ENCODE data around the gene SHROOM1. TPM values are rescaled to one million over a fixed set of nuclear protein-coding genes. Genes with fewer than 3 reads are reported as not detected.

SHROOM1 gene
- total RNA-seq, 5 donors from 2014 or later (not counting 1 experiment from before 2014, with no cell fraction given) = 0.35 to 1.1 (median 0.62) TPM; not detected in 2

- no peaks in the 10 kb centered on the region for H3K9me3 ChIP-seq
- Mint-ChIP-seq H3K27me3 (peaks cover 11 to 28% of the 10 kb centered on the region in 2 donors), H3K9me3 (no peaks in the 10 kb centered on the region), H3K36me3 (no peaks in the 10 kb centered on the region), H3K4me3 (no peak overlapping the region), H3K27ac (no peak overlapping the region), H3K4me1 (no peaks in the 10 kb centered on the region)
- DNase-seq = no peak
- no CpG with 5 or more reads among the region's 3 CpGs for WGBS (ENCODE audit: insufficient coverage)
- ChIA-PET POLR2A (interaction anchor here in 1 of 2 donors (0.6 kb wide), 1 partner anchor 34 kb away, joined by 5 read pairs; no protein-coding TSS in a partner anchor), CTCF (interaction anchor here in 1 of 2 donors (0.7 kb wide), 1 partner anchor 202 kb away, joined by 3 read pairs; no protein-coding TSS in a partner anchor)
- no peak overlapping the region for H3K27ac ChIP-seq (ENCODE audit: low read length)
- no peak overlapping the region for H3K4me3 ChIP-seq (ENCODE audit: control insufficient read depth in 1 of 2, extremely low read depth in 1 of 2, low read length in 1 of 2)
- H3K27me3 ChIP-seq (replicated peaks in 1 of 2; ENCODE audit: control insufficient read depth in 2 of 2, extremely low read depth in 1 of 2, insufficient read depth in 2 of 2, low read length in 1 of 2) = peaks cover 0 to 15% of the 10 kb centered on the region in 2 experiments
- no peaks in the 10 kb centered on the region for H3K36me3 ChIP-seq (ENCODE audit: control insufficient read depth in 2 of 2, extremely low read depth in 1 of 2, insufficient read depth in 1 of 2, low read length in 1 of 2)
- no peaks in the 10 kb centered on the region for H3K4me1 ChIP-seq (ENCODE audit: control insufficient read depth in 1 of 2, extremely low read depth in 1 of 2, insufficient read depth in 2 of 2, low read length in 2 of 2)
- ATAC-seq (replicated peaks in 1 of 4) = no peak
Measured at GRCh38 chr5:132791026-132791425, 39.4 kb downstream of the SHROOM1 start.

- peaks cover 0 to 18% of the 10 kb centered on the region in 2 experiments for H3K27me3 ChIP-seq (replicated peaks in 1 of 2; ENCODE audit: control insufficient read depth in 2 of 2, extremely low read depth in 1 of 2, insufficient read depth in 2 of 2, low read length in 1 of 2)
- no peak overlapping the region for H3K4me3 Mint-ChIP-seq
- ChIA-PET CTCF (interaction anchor here (0.7 to 0.9 kb wide), 2 partner anchors 9 to 202 kb away, joined by 3 read pairs; no protein-coding TSS in a partner anchor), POLR2A (no interaction called here)
- ATAC-seq (replicated peaks in 1 of 4) = no peak
- no peak for DNase-seq
- H3K4me1 Mint-ChIP-seq = no peaks in the 10 kb centered on the region
- H3K36me3 ChIP-seq (ENCODE audit: control insufficient read depth in 2 of 2, extremely low read depth in 1 of 2, insufficient read depth in 1 of 2, low read length in 1 of 2) = no peaks in the 10 kb centered on the region
- no peaks in the 10 kb centered on the region for H3K36me3 Mint-ChIP-seq
- no peaks in the 10 kb centered on the region for H3K9me3 ChIP-seq
- H3K4me1 ChIP-seq (ENCODE audit: control insufficient read depth in 1 of 2, extremely low read depth in 1 of 2, insufficient read depth in 2 of 2, low read length in 2 of 2) = no peaks in the 10 kb centered on the region
- peaks cover 18 to 32% of the 10 kb centered on the region in 2 donors for H3K27me3 Mint-ChIP-seq
- 100% methylated on average over 1 of the region's 2 CpGs for WGBS (ENCODE audit: insufficient coverage)
- no peak overlapping the region for H3K27ac ChIP-seq (ENCODE audit: low read length)
- H3K9me3 Mint-ChIP-seq = no peaks in the 10 kb centered on the region
- H3K4me3 ChIP-seq (ENCODE audit: control insufficient read depth in 1 of 2, extremely low read depth in 1 of 2, low read length in 1 of 2) = no peak overlapping the region
- no peak overlapping the region for H3K27ac Mint-ChIP-seq
Measured at GRCh38 chr5:132790201-132790865, 40.1 kb downstream of the SHROOM1 start.

DNA sequence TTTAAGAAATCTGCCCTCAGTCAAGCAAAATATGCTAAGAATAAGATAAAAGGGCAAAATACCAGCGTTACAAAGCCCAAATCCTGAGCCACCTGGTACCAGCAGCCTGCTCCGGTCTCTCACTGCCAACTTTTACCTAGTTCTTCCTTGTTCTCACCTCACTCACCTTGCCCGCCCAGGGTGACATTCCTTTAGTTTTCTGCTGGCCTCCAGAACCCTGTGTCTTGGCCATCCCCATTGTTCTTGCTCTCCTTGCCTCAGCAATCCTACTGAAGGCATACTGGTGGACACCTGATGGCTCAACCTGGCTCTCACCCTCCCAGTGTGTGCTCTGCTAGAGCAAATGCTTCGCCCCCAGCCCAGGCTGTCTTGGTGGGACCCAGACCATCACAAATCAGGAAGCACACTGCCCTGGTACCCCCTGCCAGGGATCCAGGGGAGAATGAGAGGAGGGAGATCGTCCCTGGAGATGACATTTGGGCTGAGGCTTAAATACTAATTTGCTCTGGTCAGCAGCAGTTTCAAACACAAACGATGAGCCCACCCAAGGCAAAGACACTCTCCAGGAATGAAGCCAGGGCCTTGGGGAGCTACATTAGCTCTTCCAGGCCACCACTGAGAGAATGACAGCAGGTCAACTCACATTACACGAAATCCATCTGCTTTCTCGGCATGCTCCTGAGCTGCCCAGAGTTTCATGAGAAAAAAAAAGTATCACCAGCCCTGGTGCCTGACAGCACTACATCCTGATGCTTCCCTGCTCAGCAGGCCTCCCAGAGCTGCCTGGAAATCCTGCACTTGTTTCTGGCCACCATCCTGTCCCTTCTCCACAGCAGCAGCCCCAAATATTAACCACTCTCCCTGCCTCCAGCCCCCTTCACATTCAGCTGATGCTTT is 41.2 kb downstream of the SHROOM1 start:
- Histone ChIP-seq H3K4me3 (ENCODE audit: control insufficient read depth in 1 of 2, extremely low read depth in 1 of 2, low read length in 1 of 2) (no peak overlapping the region), H3K27ac (ENCODE audit: low read length) (no peak overlapping the region), H3K4me1 (ENCODE audit: control insufficient read depth in 1 of 2, extremely low read depth in 1 of 2, insufficient read depth in 2 of 2, low read length in 2 of 2) (no peaks in the 10 kb centered on the region), H3K27me3 (replicated peaks in 1 of 2; ENCODE audit: control insufficient read depth in 2 of 2, extremely low read depth in 1 of 2, insufficient read depth in 2 of 2, low read length in 1 of 2) (peaks cover 0 to 21% of the 10 kb centered on the region in 2 experiments), H3K9me3 (no peaks in the 10 kb centered on the region), H3K36me3 (ENCODE audit: control insufficient read depth in 2 of 2, extremely low read depth in 1 of 2, insufficient read depth in 1 of 2, low read length in 1 of 2) (no peaks in the 10 kb centered on the region)
- ATAC-seq (replicated peaks in 1 of 4) (no peak), DNase-seq (no peak)
- CTCF ChIA-PET = interaction anchor here in 1 of 2 donors (0.6 kb wide), 1 partner anchor 12 kb away, joined by 4 read pairs; no protein-coding TSS in a partner anchor
- POLR2A ChIA-PET = no interaction called here
- WGBS (ENCODE audit: insufficient coverage) = 86% methylated on average over 6 of the region's 8 CpGs
- no peaks in the 10 kb centered on the region for H3K9me3 Mint-ChIP-seq
- no peaks in the 10 kb centered on the region for H3K4me1 Mint-ChIP-seq
- no peak overlapping the region for H3K4me3 Mint-ChIP-seq
- peaks cover 23 to 35% of the 10 kb centered on the region in 2 donors for H3K27me3 Mint-ChIP-seq
- H3K36me3 Mint-ChIP-seq = no peaks in the 10 kb centered on the region
- H3K27ac Mint-ChIP-seq = no peak overlapping the region

DNA sequence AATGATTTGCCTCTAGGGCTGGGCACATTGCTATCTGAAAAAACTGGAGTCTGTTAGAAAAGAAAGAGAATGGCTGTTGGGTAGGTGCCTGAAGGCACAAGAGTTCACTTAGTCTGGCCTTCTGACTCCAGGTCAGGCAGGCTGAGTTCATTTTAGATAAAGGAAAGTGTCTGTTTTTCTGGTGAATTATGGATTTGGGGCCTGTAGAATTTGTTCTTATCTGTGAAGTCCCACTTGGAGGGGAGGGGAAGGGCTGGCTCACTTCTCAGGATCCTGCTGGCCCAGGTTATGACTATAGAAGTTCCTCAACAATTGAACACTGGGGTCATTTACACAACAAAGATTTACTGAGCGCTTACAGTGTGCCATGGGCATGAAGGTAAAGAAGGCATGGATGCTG is 41.9 kb downstream of the SHROOM1 start:
- ChIA-PET POLR2A (no interaction called here), CTCF (no interaction called here)
- peaks cover 23 to 33% of the 10 kb centered on the region in 2 donors for H3K27me3 Mint-ChIP-seq
- no peak for ATAC-seq (replicated peaks in 1 of 4)
- DNase-seq = no peak
- H3K4me1 Mint-ChIP-seq = no peaks in the 10 kb centered on the region
- no peaks in the 10 kb centered on the region for H3K9me3 Mint-ChIP-seq
- Histone ChIP-seq H3K27ac (ENCODE audit: low read length) (no peak overlapping the region), H3K36me3 (ENCODE audit: control insufficient read depth in 2 of 2, extremely low read depth in 1 of 2, insufficient read depth in 1 of 2, low read length in 1 of 2) (no peaks in the 10 kb centered on the region), H3K4me1 (ENCODE audit: control insufficient read depth in 1 of 2, extremely low read depth in 1 of 2, insufficient read depth in 2 of 2, low read length in 2 of 2) (no peaks in the 10 kb centered on the region), H3K9me3 (no peaks in the 10 kb centered on the region), H3K4me3 (ENCODE audit: control insufficient read depth in 1 of 2, extremely low read depth in 1 of 2, low read length in 1 of 2) (no peak overlapping the region), H3K27me3 (replicated peaks in 1 of 2; ENCODE audit: control insufficient read depth in 2 of 2, extremely low read depth in 1 of 2, insufficient read depth in 2 of 2, low read length in 1 of 2) (peaks cover 0 to 29% of the 10 kb centered on the region in 2 experiments)
- no CpG with 5 or more reads among the region's 1 CpG for WGBS (ENCODE audit: insufficient coverage)
- no peak overlapping the region for H3K4me3 Mint-ChIP-seq
- no peaks in the 10 kb centered on the region for H3K36me3 Mint-ChIP-seq
- H3K27ac Mint-ChIP-seq = no peak overlapping the region

- DNase-seq = no peak
- Mint-ChIP-seq H3K9me3 (no peaks in the 10 kb centered on the region), H3K36me3 (no peaks in the 10 kb centered on the region), H3K4me1 (no peaks in the 10 kb centered on the region), H3K4me3 (no peak overlapping the region), H3K27ac (no peak overlapping the region), H3K27me3 (peaks cover 24 to 35% of the 10 kb centered on the region in 2 donors)
- no peaks in the 10 kb centered on the region for H3K9me3 ChIP-seq
- H3K4me1 ChIP-seq (ENCODE audit: control insufficient read depth in 1 of 2, extremely low read depth in 1 of 2, insufficient read depth in 2 of 2, low read length in 2 of 2) = no peaks in the 10 kb centered on the region
- no peaks in the 10 kb centered on the region for H3K36me3 ChIP-seq (ENCODE audit: control insufficient read depth in 2 of 2, extremely low read depth in 1 of 2, insufficient read depth in 1 of 2, low read length in 1 of 2)
- 80% methylated on average over 1 of the region's 1 CpG for WGBS (ENCODE audit: insufficient coverage)
- H3K27me3 ChIP-seq (replicated peaks in 1 of 2; ENCODE audit: control insufficient read depth in 2 of 2, extremely low read depth in 1 of 2, insufficient read depth in 2 of 2, low read length in 1 of 2) = peaks cover 0 to 36% of the 10 kb centered on the region in 2 experiments
- H3K4me3 ChIP-seq (ENCODE audit: control insufficient read depth in 1 of 2, extremely low read depth in 1 of 2, low read length in 1 of 2) = no peak overlapping the region
- ATAC-seq (replicated peaks in 1 of 4) = no peak
- POLR2A ChIA-PET = interaction anchor here in 1 of 2 donors (0.6 kb wide), 1 partner anchor 1131 kb away, joined by 6 read pairs; no protein-coding TSS in a partner anchor
- CTCF ChIA-PET = no interaction called here
- no peak overlapping the region for H3K27ac ChIP-seq (ENCODE audit: low read length)
Measured at GRCh38 chr5:132787076-132787475, 43.4 kb downstream of the SHROOM1 start.

GRCh38 chr5:132785864-132786263 is 44.6 kb downstream of the SHROOM1 start:
- Mint-ChIP-seq H3K4me1 (peaks cover 3 to 9% (median 9%) of the 10 kb centered on the region in 3 donors), H3K36me3 (no peaks in the 10 kb centered on the region), H3K9me3 (no peaks in the 10 kb centered on the region), H3K4me3 (no peak overlapping the region), H3K27me3 (peaks cover 29 to 37% of the 10 kb centered on the region in 2 donors), H3K27ac (no peak overlapping the region)
- Histone ChIP-seq H3K27me3 (replicated peaks in 1 of 2; ENCODE audit: control insufficient read depth in 2 of 2, extremely low read depth in 1 of 2, insufficient read depth in 2 of 2, low read length in 1 of 2) (peaks cover 0 to 39% of the 10 kb centered on the region in 2 experiments), H3K9me3 (no peaks in the 10 kb centered on the region), H3K36me3 (ENCODE audit: control insufficient read depth in 2 of 2, extremely low read depth in 1 of 2, insufficient read depth in 1 of 2, low read length in 1 of 2) (no peaks in the 10 kb centered on the region), H3K4me1 (ENCODE audit: control insufficient read depth in 1 of 2, extremely low read depth in 1 of 2, insufficient read depth in 2 of 2, low read length in 2 of 2) (no peaks in the 10 kb centered on the region), H3K4me3 (ENCODE audit: control insufficient read depth in 1 of 2, extremely low read depth in 1 of 2, low read length in 1 of 2) (no peak overlapping the region), H3K27ac (ENCODE audit: low read length) (no peak overlapping the region)
- 100% methylated on average over 1 of the region's 4 CpGs for WGBS (ENCODE audit: insufficient coverage)
- DNase-seq = no peak
- no peak for ATAC-seq (replicated peaks in 1 of 4)
- ChIA-PET CTCF (interaction anchor here in 1 of 2 donors (0.6 kb wide), 1 partner anchor 1595 kb away, joined by 5 read pairs; no protein-coding TSS in a partner anchor), POLR2A (interaction anchor here in 1 of 2 donors (0.6 kb wide), 1 partner anchor 316 kb away, joined by 5 read pairs; no protein-coding TSS in a partner anchor)

Measured in T-cell (primary cell).